ENCODE results near the gene FAM234A. TPM values are rescaled to one million over a fixed set of nuclear protein-coding genes. Genes with fewer than 3 reads are reported as not detected.

The FAM234A gene
- total RNA-seq, 1 experiment from 2014 or later: 94.9 TPM

- Histone ChIP-seq H3K4me2 (ENCODE audit: insufficient read depth, insufficient read length, low read length) (no peak overlapping the region), H4K20me1 (ENCODE audit: control insufficient read depth, insufficient read depth, insufficient read length) (no peaks in the 10 kb centered on the region), H2BK120ac (ENCODE audit: low read depth, low read length, poor library complexity, severe bottlenecking) (no peak overlapping the region), H2BK20ac (ENCODE audit: low read depth, low read length, poor library complexity, severe bottlenecking) (no peak overlapping the region), H2BK15ac (ENCODE audit: low read depth, low read length) (no peak overlapping the region), H3K23me2 (ENCODE audit: insufficient read length, low read depth, low read length, poor library complexity, severe bottlenecking) (no peaks in the 10 kb centered on the region), H3K4ac (ENCODE audit: low read depth, low read length) (no peak overlapping the region), H2BK12ac (ENCODE audit: insufficient read length, low read depth, low read length) (no peak overlapping the region), H4K8ac (replicated peaks; ENCODE audit: insufficient read length, low read depth, low read length) (no peak overlapping the region), H3K18ac (ENCODE audit: insufficient read length, low read depth, low read length) (no peak overlapping the region), H2AK5ac (ENCODE audit: insufficient read length, low read length) (no peak overlapping the region), H3K27me3 (ENCODE audit: insufficient read depth, low read length) (no peaks in the 10 kb centered on the region), H3K79me2 (ENCODE audit: insufficient read depth, low read length) (peaks cover 3% of the 10 kb centered on the region; the same call in 1 of the 2 replicates), H4K5ac (ENCODE audit: insufficient read length, low read depth, low read length) (no peak overlapping the region), H3K9me3 (ENCODE audit: control insufficient read depth, low read depth, low read length) (no peaks in the 10 kb centered on the region), H3T11ph (ENCODE audit: low read length) (no peak overlapping the region), H3K14ac (ENCODE audit: insufficient read depth, low read length) (no peak overlapping the region), H3K27ac (ENCODE audit: insufficient read length, low read depth, low read length) (no peak overlapping the region), H4K91ac (ENCODE audit: insufficient read length, low read depth, low read length) (no peak overlapping the region), H3K56ac (ENCODE audit: insufficient read length, low read depth, low read length) (no peak overlapping the region), H3K23ac (ENCODE audit: insufficient read length, low read depth, low read length) (no peak overlapping the region), H2BK5ac (ENCODE audit: insufficient read length, low read length) (no peak overlapping the region), H3K9ac (ENCODE audit: extremely low read depth, insufficient read length, low read length) (no peak overlapping the region), H3K4me1 (ENCODE audit: insufficient read depth, low read length) (no peaks in the 10 kb centered on the region; the same call in 1 of the 2 replicates), H3K79me1 (ENCODE audit: insufficient read depth, low read depth, low read length, poor library complexity, severe bottlenecking) (peaks cover 2% of the 10 kb centered on the region), H2AFZ (ENCODE audit: low read length) (no peak overlapping the region)
- TF ChIP-seq, protein P1, sequence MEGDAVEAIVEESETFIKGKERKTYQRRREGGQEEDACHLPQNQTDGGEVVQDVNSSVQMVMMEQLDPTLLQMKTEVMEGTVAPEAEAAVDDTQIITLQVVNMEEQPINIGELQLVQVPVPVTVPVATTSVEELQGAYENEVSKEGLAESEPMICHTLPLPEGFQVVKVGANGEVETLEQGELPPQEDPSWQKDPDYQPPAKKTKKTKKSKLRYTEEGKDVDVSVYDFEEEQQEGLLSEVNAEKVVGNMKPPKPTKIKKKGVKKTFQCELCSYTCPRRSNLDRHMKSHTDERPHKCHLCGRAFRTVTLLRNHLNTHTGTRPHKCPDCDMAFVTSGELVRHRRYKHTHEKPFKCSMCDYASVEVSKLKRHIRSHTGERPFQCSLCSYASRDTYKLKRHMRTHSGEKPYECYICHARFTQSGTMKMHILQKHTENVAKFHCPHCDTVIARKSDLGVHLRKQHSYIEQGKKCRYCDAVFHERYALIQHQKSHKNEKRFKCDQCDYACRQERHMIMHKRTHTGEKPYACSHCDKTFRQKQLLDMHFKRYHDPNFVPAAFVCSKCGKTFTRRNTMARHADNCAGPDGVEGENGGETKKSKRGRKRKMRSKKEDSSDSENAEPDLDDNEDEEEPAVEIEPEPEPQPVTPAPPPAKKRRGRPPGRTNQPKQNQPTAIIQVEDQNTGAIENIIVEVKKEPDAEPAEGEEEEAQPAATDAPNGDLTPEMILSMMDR (conservative IDR thresholded peaks at IDR 0.05): no peak
- WGBS (ENCODE audit: extremely low coverage, insufficient read length, low lambda C conversion rate): no CpG with 5 or more reads among the region's 14 CpGs
- H3K4me1 Mint-ChIP-seq: peaks cover 18 to 19% of the 10 kb centered on the region in 2 experiments
- no peaks in the 10 kb centered on the region for H3K9me3 Mint-ChIP-seq
- DNase-seq: no peak
- H3K36me3 Mint-ChIP-seq (ENCODE audit: insufficient read depth in 1 of 3, low read depth in 3 of 3): peaks cover 8 to 42% (median 36%) of the 10 kb centered on the region in 3 experiments; a peak in 6 of 7 replicates
- H3K27me3 Mint-ChIP-seq (ENCODE audit: low read depth): no peaks in the 10 kb centered on the region
- no peak overlapping the region; a peak in 1 of 7 replicates for H3K27ac Mint-ChIP-seq
- no peak overlapping the region for H3K4me3 Mint-ChIP-seq
These were observed 80.2 kb downstream of the FAM234A start for GRCh38 chr16:314795-315299.

Other genes starting within 250 kb of the FAM234A start
- gene POLR3K, start 181.2 kb upstream of the FAM234A start, total RNA-seq (2021): 53.6 and 56.6 TPM in 2 replicates
- 75.3 and 78.5 TPM in 2 replicates for gene SNRNP25, start 181.0 kb upstream of the FAM234A start, total RNA-seq (2021)
- 34.6 and 35.7 TPM in 2 replicates for gene RHBDF1, start 162.2 kb upstream of the FAM234A start, total RNA-seq (2021)
- 39.1 and 41.7 TPM in 2 replicates for gene MPG, start 156.6 kb upstream of the FAM234A start, total RNA-seq (2021)
- 36.9 and 37.1 TPM in 2 replicates for gene NPRL3, start 96.1 kb upstream of the FAM234A start, total RNA-seq (2021)
- gene HBZ, start 82.2 kb upstream of the FAM234A start, total RNA-seq (2021): not detected in 2 replicates
- gene HBM, start 68.8 kb upstream of the FAM234A start, total RNA-seq (2021): not detected in 2 replicates
- gene HBA2, start 61.9 kb upstream of the FAM234A start, total RNA-seq (2021): 4.3 TPM in 1 of 2 replicates, not detected in the other
- gene HBA1, start 58.1 kb upstream of the FAM234A start, total RNA-seq (2021): 2.0 and 7.2 TPM in 2 replicates
- 3.5 and 4.4 TPM in 2 replicates for gene HBQ1, start 54.4 kb upstream of the FAM234A start, total RNA-seq (2021)
- gene LUC7L, start 5.4 kb upstream of the FAM234A start, total RNA-seq (2021): 128 and 137 TPM in 2 replicates
- gene RGS11, start 41.1 kb downstream of the FAM234A start, total RNA-seq (2021): 2.9 and 3.4 TPM in 2 replicates
- 4.2 and 5.9 TPM in 2 replicates for gene ARHGDIG, start 45.8 kb downstream of the FAM234A start, total RNA-seq (2021)
- gene PDIA2, start 48.3 kb downstream of the FAM234A start, total RNA-seq (2021): 1.1 and 1.4 TPM in 2 replicates
- 50.9 and 52.5 TPM in 2 replicates for gene AXIN1, start 117.9 kb downstream of the FAM234A start, total RNA-seq (2021)
- gene MRPL28, start 135.7 kb downstream of the FAM234A start, total RNA-seq (2021): 154 TPM in 2 replicates
- gene PGAP6, start 147.2 kb downstream of the FAM234A start, total RNA-seq (2021): 111 and 114 TPM in 2 replicates
- gene NME4, start 162.4 kb downstream of the FAM234A start, total RNA-seq (2021): 319 and 320 TPM in 2 replicates
- 38.8 and 39.3 TPM in 2 replicates for gene DECR2, start 167.1 kb downstream of the FAM234A start, total RNA-seq (2021)
- gene RAB11FIP3, start 190.8 kb downstream of the FAM234A start, total RNA-seq (2021): 37.1 TPM in 2 replicates

All from H9 (cell line).